Fibroblast of villous mesenchyme (primary cell): ENCODE measurements around the gene CUL4A. TPM values are rescaled to one million over a fixed set of nuclear protein-coding genes. Genes with fewer than 3 reads are reported as not detected.

Experiments
- DNase-seq: peaks from one replicate; pipeline ENCODE4 v3.0.0-alpha.2; 2010; ENCODE audit warnings: low read depth
- H3K4me3 ChIP-seq: 2 replicates; pipeline ENCODE4 v1.5.1; 2011; ENCODE audit warnings: low read depth, mild to moderate bottlenecking, low read length
- total RNA-seq: library from RNA; depleted of rRNA; stranded (reverse); fragments of >200 nt; gene quantifications from 2 replicates; pipeline ENCODE4 v1.2.3, GENCODE V29; 2012
- TF ChIP-seq, protein P1 (sequence below): IDR thresholded peaks from 2 replicates; pipeline ENCODE4 v1.5.1; 2012; ENCODE audit warnings: low read depth, mild to moderate bottlenecking, low read length; ENCODE audit not compliant: insufficient read depth

CUL4A gene
- total RNA-seq, 1 donor: 132 TPM

DNA sequence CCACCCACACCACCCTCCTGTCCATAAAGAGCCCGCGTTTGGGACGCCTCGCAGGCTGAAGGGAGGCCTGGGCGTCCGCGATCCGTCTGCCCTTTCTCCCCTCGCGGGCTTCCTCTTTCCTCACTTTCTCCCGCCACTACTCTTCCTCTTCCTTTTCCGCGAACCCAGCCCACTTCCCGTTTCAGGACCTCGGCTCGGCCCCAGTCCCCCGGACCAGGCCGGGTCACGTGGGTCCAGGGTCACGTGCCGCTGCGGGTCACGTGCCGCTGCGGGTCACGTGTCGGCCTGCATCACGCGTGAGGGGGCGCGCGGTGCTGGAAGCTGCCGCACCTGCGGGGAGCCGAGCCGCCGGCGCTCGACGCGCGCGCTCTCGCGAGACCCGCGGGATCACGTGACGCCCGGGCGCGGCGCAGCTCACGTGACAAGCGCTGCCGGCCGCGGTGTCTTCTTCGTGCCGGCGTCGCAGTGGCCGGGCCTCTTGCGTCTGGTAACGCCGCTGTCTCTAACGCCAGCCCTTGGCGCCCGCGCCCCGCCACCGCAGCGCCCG, 87.5 kb downstream of the CUL4A start, which contains the start of gene LAMP1:
LAMP1 (plus strand) TSS at position 417 of the 547 bp plus-strand sequence. CDS start 196 bp downstream, outside the sequence.
- TF ChIP-seq, protein P1, sequence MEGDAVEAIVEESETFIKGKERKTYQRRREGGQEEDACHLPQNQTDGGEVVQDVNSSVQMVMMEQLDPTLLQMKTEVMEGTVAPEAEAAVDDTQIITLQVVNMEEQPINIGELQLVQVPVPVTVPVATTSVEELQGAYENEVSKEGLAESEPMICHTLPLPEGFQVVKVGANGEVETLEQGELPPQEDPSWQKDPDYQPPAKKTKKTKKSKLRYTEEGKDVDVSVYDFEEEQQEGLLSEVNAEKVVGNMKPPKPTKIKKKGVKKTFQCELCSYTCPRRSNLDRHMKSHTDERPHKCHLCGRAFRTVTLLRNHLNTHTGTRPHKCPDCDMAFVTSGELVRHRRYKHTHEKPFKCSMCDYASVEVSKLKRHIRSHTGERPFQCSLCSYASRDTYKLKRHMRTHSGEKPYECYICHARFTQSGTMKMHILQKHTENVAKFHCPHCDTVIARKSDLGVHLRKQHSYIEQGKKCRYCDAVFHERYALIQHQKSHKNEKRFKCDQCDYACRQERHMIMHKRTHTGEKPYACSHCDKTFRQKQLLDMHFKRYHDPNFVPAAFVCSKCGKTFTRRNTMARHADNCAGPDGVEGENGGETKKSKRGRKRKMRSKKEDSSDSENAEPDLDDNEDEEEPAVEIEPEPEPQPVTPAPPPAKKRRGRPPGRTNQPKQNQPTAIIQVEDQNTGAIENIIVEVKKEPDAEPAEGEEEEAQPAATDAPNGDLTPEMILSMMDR: no peak
- H3K4me3 ChIP-seq: peak within 1 kb of the TSS; percentile 92
- peak; percentile 98 for DNase-seq

DNA sequence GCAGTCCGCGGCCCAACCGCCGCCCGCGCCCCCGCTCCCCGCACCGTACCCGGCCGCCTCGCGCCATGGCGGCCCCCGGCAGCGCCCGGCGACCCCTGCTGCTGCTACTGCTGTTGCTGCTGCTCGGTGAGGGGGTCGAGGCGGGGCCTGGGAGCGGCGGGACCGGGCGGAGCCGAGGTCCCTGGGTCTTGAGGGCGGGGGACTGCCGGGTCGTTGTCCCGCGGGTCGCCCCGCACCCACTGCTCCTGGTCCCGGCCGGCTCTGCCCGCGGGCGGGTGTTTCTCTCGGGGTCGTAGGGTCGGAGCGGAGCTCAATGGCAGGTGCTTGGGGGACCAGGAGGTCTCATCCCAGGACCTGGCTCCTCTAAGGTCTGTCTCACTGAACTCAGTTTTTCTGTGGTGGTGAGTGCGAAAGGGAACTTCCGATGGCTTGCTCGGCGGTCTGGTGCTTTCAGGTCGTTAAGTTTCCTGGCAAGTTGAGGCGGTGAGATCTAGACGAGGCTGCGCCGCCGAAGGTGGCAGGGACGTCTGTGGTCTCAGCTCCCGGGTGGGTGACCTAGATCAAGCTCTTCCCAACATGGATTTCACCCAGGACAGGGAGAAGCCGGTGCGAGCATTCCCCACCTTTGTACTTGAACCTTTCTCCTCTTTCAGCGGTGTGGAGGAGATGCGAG, 88.1 kb downstream of the CUL4A start:
- peak; percentile 29 for DNase-seq
- H3K4me3 ChIP-seq: peak overlapping the region; percentile 92

DNA sequence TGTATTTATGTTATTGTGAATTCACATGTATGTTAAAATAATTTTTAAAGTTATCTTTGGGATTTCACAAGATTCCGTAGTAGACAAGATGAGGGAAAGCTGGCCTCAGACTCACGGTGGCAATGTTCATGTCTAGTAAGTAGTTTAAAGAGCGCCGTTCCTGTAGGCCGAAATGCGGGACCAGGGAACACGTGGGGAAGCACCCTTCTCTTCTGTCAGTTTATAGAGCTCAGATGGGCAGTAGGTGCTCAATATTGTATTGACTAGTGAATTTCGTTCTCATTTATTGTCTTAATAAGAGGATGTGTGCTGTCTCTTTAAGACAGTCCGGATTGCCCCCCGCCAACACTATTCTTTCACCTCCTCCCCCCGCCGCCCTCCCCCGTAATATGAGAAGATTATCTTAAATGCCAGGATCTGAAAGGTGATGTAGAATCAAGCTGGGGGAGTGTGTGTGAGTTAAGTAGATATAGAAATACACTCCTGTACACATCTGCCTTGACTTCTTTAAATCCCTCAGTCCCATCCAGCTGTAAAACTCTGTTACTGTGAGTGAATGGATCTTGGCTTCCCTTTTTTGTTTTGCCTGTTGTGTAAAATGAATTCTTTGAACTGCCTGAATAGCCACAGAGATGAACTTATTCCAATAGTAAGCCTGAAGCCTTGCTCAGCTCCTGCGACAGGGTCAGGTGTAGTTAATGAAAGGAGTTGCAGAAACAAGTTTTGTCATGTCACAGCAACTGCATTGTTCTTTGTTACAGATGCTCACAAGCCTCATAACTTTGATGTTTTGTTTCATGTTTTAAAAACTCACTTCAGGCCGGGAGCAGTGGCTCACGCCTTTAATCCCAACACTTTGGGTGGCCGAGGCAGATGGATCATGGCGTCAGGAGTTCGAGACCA, 88.9 kb downstream of the CUL4A start:
- peak; percentile 19 for DNase-seq
- peak overlapping the region; percentile 92 for H3K4me3 ChIP-seq
- TF ChIP-seq, protein P1: no peak

More for the DNA sequence above, 88.1 kb downstream of the CUL4A start:
- TF ChIP-seq, protein P1: no peak

DNA sequence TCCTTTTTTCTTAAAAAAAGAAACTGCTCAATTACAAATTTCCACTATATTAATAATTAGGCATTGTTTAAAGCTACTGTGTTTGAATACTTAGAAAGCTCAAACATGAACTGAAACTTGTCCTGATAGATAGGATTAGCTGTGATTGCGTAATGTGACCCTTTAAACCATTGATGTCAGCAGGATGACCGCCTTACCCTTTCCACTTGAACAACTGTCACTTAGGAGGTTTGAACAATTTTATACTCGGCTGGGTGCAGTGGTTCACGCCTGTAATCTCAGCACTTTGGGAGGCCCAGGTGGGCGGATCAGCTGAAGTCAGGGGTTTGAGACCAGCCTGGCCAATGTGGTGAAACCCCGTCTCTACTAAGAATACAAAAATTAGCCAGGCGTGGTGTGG, 90.5 kb downstream of the CUL4A start:
- peak; percentile 42 for DNase-seq
- no peak overlapping the region for H3K4me3 ChIP-seq
- TF ChIP-seq, protein P1: no peak

DNA sequence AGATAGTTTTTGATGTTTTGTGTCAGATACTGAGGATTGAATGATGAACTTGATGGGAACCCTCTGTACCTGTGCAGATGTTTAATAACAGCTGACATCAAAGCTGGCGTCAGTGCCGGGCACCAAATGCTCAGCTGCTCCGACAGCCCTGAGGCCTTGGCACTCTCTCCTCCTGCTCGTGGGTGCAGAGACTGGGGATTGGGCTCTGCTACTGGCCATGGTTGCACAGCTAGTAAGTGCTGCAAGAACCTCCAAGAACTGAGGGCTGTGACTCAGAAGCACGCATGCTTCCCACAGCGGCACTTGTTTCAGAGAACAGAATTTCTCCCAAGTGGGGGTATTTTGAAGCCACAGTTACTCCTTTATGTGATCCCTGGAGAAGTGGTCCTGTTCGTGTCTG, 93.6 kb downstream of the CUL4A start:
- TF ChIP-seq, protein P1: no peak
- H3K4me3 ChIP-seq: no peak overlapping the region
- no peak for DNase-seq

DNA sequence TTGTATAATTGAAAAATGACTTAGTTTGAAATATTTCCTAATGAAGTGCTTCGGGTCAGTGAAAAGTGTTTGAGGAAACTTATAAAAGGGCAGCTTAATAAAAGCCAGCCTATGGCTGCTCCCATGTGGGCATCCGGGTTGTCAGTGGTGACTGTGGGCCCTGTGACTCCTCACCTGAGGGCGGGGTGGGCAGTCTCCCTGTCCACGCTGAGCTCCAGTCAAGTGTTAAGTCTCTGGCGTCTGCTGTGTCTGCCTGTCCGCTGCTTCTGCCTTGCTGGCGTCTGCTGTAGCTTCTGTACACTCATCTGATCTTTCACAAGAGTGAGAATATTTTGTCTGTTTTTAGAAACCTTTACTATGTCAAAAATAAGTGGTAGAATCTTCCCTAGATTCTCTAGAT, 94.7 kb downstream of the CUL4A start:
- no peak for DNase-seq
- no peak overlapping the region for H3K4me3 ChIP-seq
- TF ChIP-seq, protein P1: no peak
